ENCODE data around the gene POP4. TPM values are rescaled to one million over a fixed set of nuclear protein-coding genes. Genes with fewer than 3 reads are reported as not detected.

The POP4 gene
- total RNA-seq, 4 donors from 2014 or later: 43.7 to 57.2 (median 51.2) TPM

- peak in 1 of 2 donors; percentile 46 for DNase-seq (ENCODE audit: low spot score in 2 of 2)
- peaks cover 0 to 70% (median 31%) of the 10 kb centered on the region in 4 donors for H3K4me1 ChIP-seq
- H3K4me3 ChIP-seq: peak overlapping the region in 1 of 4 donors; percentile 26
- no peaks in the 10 kb centered on the region for H3K27me3 ChIP-seq
- TF ChIP-seq CTCF (IDR thresholded peaks at IDR 0.05) (no peak), POLR2A (IDR thresholded peaks at IDR 0.05) (peak in 1 of 2 donors; percentile 28), EP300 (IDR thresholded peaks at IDR 0.05) (peak; percentile 21 to 77)
- peak overlapping the region; percentile 74 to 95 (median 84) for H3K27ac ChIP-seq
- no peaks in the 10 kb centered on the region for H3K9me3 ChIP-seq
- H3K36me3 ChIP-seq: no peaks in the 10 kb centered on the region
- WGBS, 2 donors: 20 to 28% methylated on average over 15 to 17 of the region's 17 CpGs
Observed at GRCh38 chr19:29662604-29663404, 56.7 kb downstream of the POP4 start.

- peaks cover 0 to 5% (median 0%) of the 10 kb centered on the region in 3 donors for H3K36me3 ChIP-seq
- peak overlapping the region; percentile 60 to 95 (median 90) for H3K27ac ChIP-seq
- no peak for TF ChIP-seq CTCF (IDR thresholded peaks at IDR 0.05)
- DNase-seq (ENCODE audit: low spot score in 2 of 2): no peak
- no peaks in the 10 kb centered on the region for H3K9me3 ChIP-seq
- H3K4me3 ChIP-seq: peak overlapping the region in 1 of 4 donors; percentile 97
- 76 to 86% methylated on average over 19 of the region's 19 CpGs for WGBS, 2 donors
- H3K4me1 ChIP-seq: peaks cover 0 to 84% (median 43%) of the 10 kb centered on the region in 4 donors
- H3K27me3 ChIP-seq: no peaks in the 10 kb centered on the region
Observed at GRCh38 chr19:29663861-29664752, 58.0 kb downstream of the POP4 start.

DNA sequence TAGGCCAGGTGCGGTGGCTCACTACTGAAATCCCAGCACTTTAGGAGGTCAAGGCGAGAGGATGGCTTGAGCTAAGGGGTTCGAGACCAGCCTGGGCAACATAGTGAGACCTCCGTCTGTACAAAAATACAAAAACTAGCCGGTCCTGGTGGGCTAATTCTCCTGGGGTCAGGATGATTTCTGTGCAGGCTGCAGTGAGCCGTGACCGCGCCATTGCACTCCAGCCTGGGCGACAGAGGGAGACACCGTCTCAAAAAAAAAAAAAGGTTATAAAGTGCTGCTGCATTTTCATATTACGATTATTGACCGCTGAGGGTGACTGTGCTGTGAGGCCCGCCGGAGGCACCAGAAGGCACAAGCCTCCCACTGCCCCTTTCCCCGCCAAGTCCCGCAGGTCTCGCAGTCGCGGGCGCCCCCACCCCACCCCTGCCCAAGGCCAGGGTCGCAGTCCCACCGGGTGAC, 58.7 kb downstream of the POP4 start:
- Histone ChIP-seq H3K27me3 (no peaks in the 10 kb centered on the region), H3K9me3 (no peaks in the 10 kb centered on the region), H3K4me1 (peaks cover 0 to 90% (median 44%) of the 10 kb centered on the region in 4 donors), H3K4me3 (peak overlapping the region; percentile 41 to 97 (median 84)), H3K27ac (peak overlapping the region; percentile 60 to 95 (median 90)), H3K36me3 (peaks cover 0 to 5% (median 0%) of the 10 kb centered on the region in 3 donors)
- no peak for TF ChIP-seq POLR2A (IDR thresholded peaks at IDR 0.05)
- peak in 3 of 5 experiments; percentile 12 to 45 (median 24) for TF ChIP-seq CTCF (IDR thresholded peaks at IDR 0.05)
- TF ChIP-seq EP300 (IDR thresholded peaks at IDR 0.05): no peak
- DNase-seq (ENCODE audit: low spot score in 2 of 2): no peak
- 33% methylated on average over 20 to 22 of the region's 22 CpGs for WGBS, 2 donors

GRCh38 chr19:29665215-29665825, 59.2 kb downstream of the POP4 start, which contains the start of gene PLEKHF1:
Gene PLEKHF1, plus strand, starts transcription at chr19:29665461. Its CDS starts 8,379 bp downstream, at chr19:29673840.
- Histone ChIP-seq H3K9me3 (no peaks in the 10 kb centered on the region), H3K27me3 (no peaks in the 10 kb centered on the region), H3K27ac (peak within 1 kb of the TSS; percentile 77 to 95 (median 90)), H3K4me3 (peak within 1 kb of the TSS; percentile 74 to 97 (median 96)), H3K4me1 (peaks cover 0 to 90% (median 44%) of the 10 kb centered on the region in 4 donors), H3K36me3 (peaks cover 0 to 5% (median 0%) of the 10 kb centered on the region in 3 donors)
- no peak for TF ChIP-seq CTCF (IDR thresholded peaks at IDR 0.05)
- TF ChIP-seq EP300 (IDR thresholded peaks at IDR 0.05): peak in 1 of 2 donors; percentile 44
- TF ChIP-seq POLR2A (IDR thresholded peaks at IDR 0.05): peak; percentile 39 to 80
- WGBS, 2 donors: 0% methylated on average over 29 to 32 of the region's 75 CpGs
- peak; percentile 79 to 86 for DNase-seq (ENCODE audit: low spot score in 2 of 2)
